Right lobe of liver (tissue), 4 donors: ENCODE data around the gene UCHL5.

Experiments used
- POLR2A ChIP-seq: fragments of 450-650 bp; IDR thresholded peaks from one replicate; pipeline ENCODE4 v1.6.1; 2017; ENCODE audit warnings: antibody characterized with exemption, mild to moderate bottlenecking
- TF ChIP-seq, protein P1 (sequence below), 4 donors: fragments of 200-600 bp in 3 of 4; fragments of 450-650 bp in 1 of 4; IDR thresholded peaks; one replicate each; pipeline versions ENCODE4 v1.5.1 to v1.8.0; 2016 to 2022; ENCODE audit warnings: antibody characterized with exemption in 4 of 4, mild to moderate bottlenecking in 2 of 4
- donor health status: DM: no; HTN: no; CAD: no.
- donor health status: DM: no; HTN: no; CAD: no.
- donor health status: DM: no; HTN: yes; CAD: no.

DNA sequence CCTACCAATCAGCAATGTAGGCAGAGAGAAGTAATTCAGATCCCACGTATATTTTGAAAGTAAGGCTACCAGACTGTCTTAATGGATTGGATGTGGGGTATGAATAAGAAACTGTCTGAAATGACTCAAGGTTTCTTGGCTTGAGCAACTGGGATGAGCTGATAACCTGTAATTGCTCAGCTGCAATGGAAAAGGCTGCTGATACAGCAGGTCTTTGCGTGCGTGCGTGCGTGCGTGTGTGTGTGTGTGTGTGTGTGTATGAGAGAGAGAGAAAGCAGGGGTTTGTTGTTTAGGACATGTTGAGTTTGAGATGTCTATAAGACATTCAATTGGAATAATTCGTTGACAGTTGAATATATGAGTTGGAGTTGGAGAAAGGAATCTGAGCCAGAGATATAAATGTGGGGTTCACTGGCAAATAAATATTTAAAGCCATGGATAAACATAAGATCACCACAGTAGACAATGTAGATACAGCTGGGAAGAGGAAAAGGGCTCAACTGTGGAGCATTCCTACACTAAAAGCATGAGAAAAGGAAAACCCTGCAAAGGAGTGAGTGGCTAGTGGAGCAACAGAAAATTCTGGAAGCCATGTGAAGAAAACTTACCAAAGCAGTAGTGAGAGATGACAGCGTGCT, 72.9 kb downstream of the UCHL5 start:
- no peak for TF ChIP-seq POLR2A
- TF ChIP-seq, protein P1, sequence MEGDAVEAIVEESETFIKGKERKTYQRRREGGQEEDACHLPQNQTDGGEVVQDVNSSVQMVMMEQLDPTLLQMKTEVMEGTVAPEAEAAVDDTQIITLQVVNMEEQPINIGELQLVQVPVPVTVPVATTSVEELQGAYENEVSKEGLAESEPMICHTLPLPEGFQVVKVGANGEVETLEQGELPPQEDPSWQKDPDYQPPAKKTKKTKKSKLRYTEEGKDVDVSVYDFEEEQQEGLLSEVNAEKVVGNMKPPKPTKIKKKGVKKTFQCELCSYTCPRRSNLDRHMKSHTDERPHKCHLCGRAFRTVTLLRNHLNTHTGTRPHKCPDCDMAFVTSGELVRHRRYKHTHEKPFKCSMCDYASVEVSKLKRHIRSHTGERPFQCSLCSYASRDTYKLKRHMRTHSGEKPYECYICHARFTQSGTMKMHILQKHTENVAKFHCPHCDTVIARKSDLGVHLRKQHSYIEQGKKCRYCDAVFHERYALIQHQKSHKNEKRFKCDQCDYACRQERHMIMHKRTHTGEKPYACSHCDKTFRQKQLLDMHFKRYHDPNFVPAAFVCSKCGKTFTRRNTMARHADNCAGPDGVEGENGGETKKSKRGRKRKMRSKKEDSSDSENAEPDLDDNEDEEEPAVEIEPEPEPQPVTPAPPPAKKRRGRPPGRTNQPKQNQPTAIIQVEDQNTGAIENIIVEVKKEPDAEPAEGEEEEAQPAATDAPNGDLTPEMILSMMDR (IDR thresholded peaks at IDR 0.05): no peak
